ENCODE measurements around the gene CRISPLD2.

The CRISPLD2 gene

GRCh38 chr16:84789431-84789830 lies 30.4 kb upstream of the CRISPLD2 start:
- no peak overlapping the region for H3K4me3 ChIP-seq (ENCODE audit: low read depth, low read length)

GRCh38 chr16:84790301-84790700 lies 29.5 kb upstream of the CRISPLD2 start:
- no peak overlapping the region for H3K4me3 ChIP-seq (ENCODE audit: low read depth, low read length)
- no peak for TF ChIP-seq CTCF (IDR thresholded peaks at IDR 0.05; ENCODE audit: low read depth, low read length)

More at GRCh38 chr16:84789431-84789830, 30.4 kb upstream of the CRISPLD2 start:
- TF ChIP-seq CTCF (IDR thresholded peaks at IDR 0.05; ENCODE audit: low read depth, low read length), result no peak

- no peak overlapping the region for H3K4me3 ChIP-seq (ENCODE audit: low read depth, low read length)
- no peak for TF ChIP-seq CTCF (IDR thresholded peaks at IDR 0.05; ENCODE audit: low read depth, low read length)
These were observed 28.7 kb upstream of the CRISPLD2 start for GRCh38 chr16:84791088-84791487.

GRCh38 chr16:84791501-84791900 lies 28.3 kb upstream of the CRISPLD2 start:
- no peak for TF ChIP-seq CTCF (IDR thresholded peaks at IDR 0.05; ENCODE audit: low read depth, low read length)
- no peak overlapping the region for H3K4me3 ChIP-seq (ENCODE audit: low read depth, low read length)

GRCh38 chr16:84794186-84794585 lies 25.6 kb upstream of the CRISPLD2 start:
- H3K4me3 ChIP-seq (ENCODE audit: low read depth, low read length), result no peak overlapping the region
- TF ChIP-seq CTCF (IDR thresholded peaks at IDR 0.05; ENCODE audit: low read depth, low read length), result no peak

GRCh38 chr16:84794626-84795025 lies 25.2 kb upstream of the CRISPLD2 start:
- no peak for TF ChIP-seq CTCF (IDR thresholded peaks at IDR 0.05; ENCODE audit: low read depth, low read length)
- H3K4me3 ChIP-seq (ENCODE audit: low read depth, low read length), result no peak overlapping the region

- TF ChIP-seq CTCF (IDR thresholded peaks at IDR 0.05; ENCODE audit: low read depth, low read length), result no peak
- H3K4me3 ChIP-seq (ENCODE audit: low read depth, low read length), result peak overlapping the region; percentile 17
These were observed 24.3 kb upstream of the CRISPLD2 start for GRCh38 chr16:84795329-84796053.

All from WI38 (cell line).